ENCODE measurements around the gene TMEM125.

Gene TMEM125

DNA sequence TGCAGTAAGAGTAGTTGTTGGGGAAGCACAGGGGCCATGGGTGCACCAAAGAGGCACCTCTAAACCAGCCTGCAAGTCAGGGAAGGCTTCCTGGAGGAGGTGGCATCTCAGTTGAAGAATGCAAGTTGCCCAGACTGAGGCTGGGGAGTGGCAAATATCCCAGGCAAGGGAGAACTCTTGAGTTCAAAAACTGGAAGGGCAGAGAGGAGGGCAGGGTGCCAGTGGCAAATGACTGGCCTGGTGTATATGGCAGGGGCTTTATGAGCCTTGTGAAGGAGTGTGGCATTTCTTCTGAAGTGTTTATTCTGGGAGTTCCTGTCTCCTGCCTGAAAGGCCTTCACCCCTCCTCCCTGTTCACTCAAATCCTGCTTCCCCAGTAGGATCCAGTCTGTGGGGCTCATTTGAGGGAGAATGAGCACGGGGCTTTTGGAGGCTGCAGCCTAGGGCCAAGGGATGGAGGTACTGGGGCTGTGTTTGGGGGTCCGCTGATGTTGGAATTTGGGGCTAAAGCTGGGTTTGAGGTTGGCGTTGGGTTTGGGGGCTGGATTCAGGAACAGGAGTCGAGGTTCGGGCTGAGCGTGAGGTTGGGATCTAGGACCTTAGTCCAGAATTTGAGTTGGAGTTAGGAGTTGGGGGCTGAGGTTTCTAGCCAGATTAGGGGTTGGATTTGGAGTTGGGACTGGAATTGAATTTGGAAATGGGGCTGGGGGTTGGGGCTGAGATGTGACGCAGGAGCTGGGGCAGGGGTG, at the start of gene TMEM125:
TMEM125 (plus strand) TSS at position 357 of the 749 bp plus-strand sequence. CDS start 2,740 bp downstream, outside the sequence.
- peak within 1 kb of the TSS; percentile 12 for H3K4me3 ChIP-seq (ENCODE audit: severe bottlenecking)
- no peaks in the 10 kb centered on the region for H3K36me3 ChIP-seq (ENCODE audit: low read depth)
- H3K4me1 ChIP-seq (ENCODE audit: insufficient read depth, poor library complexity, severe bottlenecking) = peaks cover 7% of the 10 kb centered on the region
- TF ChIP-seq, protein P1, sequence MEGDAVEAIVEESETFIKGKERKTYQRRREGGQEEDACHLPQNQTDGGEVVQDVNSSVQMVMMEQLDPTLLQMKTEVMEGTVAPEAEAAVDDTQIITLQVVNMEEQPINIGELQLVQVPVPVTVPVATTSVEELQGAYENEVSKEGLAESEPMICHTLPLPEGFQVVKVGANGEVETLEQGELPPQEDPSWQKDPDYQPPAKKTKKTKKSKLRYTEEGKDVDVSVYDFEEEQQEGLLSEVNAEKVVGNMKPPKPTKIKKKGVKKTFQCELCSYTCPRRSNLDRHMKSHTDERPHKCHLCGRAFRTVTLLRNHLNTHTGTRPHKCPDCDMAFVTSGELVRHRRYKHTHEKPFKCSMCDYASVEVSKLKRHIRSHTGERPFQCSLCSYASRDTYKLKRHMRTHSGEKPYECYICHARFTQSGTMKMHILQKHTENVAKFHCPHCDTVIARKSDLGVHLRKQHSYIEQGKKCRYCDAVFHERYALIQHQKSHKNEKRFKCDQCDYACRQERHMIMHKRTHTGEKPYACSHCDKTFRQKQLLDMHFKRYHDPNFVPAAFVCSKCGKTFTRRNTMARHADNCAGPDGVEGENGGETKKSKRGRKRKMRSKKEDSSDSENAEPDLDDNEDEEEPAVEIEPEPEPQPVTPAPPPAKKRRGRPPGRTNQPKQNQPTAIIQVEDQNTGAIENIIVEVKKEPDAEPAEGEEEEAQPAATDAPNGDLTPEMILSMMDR (IDR thresholded peaks at IDR 0.05; ENCODE audit: poor library complexity, severe bottlenecking) = no peak
- H3K27me3 ChIP-seq (ENCODE audit: insufficient read depth, poor library complexity, severe bottlenecking) = no peaks in the 10 kb centered on the region
- no peaks in the 10 kb centered on the region for H3K9me3 ChIP-seq (ENCODE audit: severe bottlenecking)
- DNase-seq (ENCODE audit: low spot score) (peak; percentile 19), ATAC-seq (ENCODE audit: low read depth) (no peak)
- H3K27ac ChIP-seq (ENCODE audit: poor library complexity, severe bottlenecking) = no peak within 1 kb of the TSS

DNA sequence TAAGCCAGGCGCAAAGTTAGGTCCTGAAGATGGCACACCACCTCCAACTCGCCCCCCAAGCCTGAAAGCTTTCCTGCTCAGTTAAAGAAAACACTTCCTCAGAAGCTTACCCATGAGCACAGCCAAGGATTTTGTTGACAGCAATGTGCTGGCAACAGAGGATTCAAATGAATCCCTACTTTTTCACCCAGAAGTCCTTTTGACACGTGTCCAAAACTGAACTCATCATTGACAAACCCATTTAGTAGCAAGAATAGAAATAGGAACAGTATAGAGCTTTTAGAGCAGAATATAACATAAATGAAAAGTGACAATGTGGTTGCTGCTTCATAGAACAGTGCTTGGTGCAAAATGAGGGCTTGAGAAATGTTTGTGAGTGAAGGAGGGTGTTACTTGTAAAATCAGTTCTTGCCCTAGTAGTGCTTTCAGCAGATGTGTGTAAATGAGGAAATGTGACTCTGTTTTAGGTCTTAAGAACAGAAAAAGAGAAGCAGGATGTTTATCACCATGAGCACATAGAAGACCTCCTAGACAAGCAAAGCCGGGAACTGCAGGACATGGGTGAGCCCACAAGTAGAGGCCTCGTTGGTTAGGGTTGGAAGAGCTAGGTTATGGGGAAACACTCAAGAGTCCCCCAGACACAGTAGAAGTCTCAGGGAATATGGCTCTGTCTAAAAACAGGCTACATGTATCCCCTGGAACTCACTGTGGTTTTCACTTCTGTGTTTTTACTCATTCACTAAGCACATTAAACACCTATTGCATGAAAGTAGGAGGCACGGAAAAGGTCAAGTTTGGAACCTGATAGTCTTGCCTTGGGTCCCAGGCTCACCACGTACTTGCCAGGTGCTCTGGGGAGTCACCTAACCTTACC, 48.6 kb upstream of the TMEM125 start:
- Histone ChIP-seq H3K36me3 (ENCODE audit: low read depth) (no peaks in the 10 kb centered on the region), H3K4me1 (ENCODE audit: insufficient read depth, poor library complexity, severe bottlenecking) (no peaks in the 10 kb centered on the region), H3K9me3 (ENCODE audit: severe bottlenecking) (no peaks in the 10 kb centered on the region), H3K27ac (ENCODE audit: poor library complexity, severe bottlenecking) (no peak overlapping the region), H3K4me3 (ENCODE audit: severe bottlenecking) (no peak overlapping the region), H3K27me3 (ENCODE audit: insufficient read depth, poor library complexity, severe bottlenecking) (no peaks in the 10 kb centered on the region)
- ATAC-seq (ENCODE audit: low read depth) (no peak), DNase-seq (ENCODE audit: low spot score) (no peak)
- TF ChIP-seq, protein P1 (IDR thresholded peaks at IDR 0.05; ENCODE audit: poor library complexity, severe bottlenecking) = no peak

DNA sequence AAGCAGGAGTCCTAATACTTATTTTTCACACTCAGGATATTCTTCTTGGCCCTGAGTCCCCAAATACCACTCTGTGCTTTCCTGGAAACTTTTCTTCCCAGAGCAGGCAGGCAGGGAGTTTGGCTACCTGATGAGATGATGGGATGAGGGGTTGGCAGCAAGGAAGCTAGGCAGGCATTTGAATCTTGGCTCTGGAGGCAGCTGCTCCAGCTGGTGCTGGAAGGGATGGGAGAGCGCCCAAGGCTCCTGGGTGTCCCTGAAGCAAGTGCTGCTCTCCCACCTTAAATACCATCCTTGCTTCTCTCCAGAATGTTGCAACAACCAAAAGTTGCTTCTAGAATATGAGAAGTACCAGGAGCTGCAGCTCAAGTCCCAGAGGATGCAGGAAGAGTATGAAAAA, 48.0 kb upstream of the TMEM125 start:
- H3K27me3 ChIP-seq (ENCODE audit: insufficient read depth, poor library complexity, severe bottlenecking) = no peaks in the 10 kb centered on the region
- H3K36me3 ChIP-seq (ENCODE audit: low read depth) = no peaks in the 10 kb centered on the region
- H3K4me3 ChIP-seq (ENCODE audit: severe bottlenecking) = no peak overlapping the region
- no peak overlapping the region for H3K27ac ChIP-seq (ENCODE audit: poor library complexity, severe bottlenecking)
- H3K9me3 ChIP-seq (ENCODE audit: severe bottlenecking) = no peaks in the 10 kb centered on the region
- DNase-seq (ENCODE audit: low spot score) (no peak), ATAC-seq (ENCODE audit: low read depth) (no peak)
- TF ChIP-seq, protein P1 (IDR thresholded peaks at IDR 0.05; ENCODE audit: poor library complexity, severe bottlenecking) = no peak
- no peaks in the 10 kb centered on the region for H3K4me1 ChIP-seq (ENCODE audit: insufficient read depth, poor library complexity, severe bottlenecking)

DNA sequence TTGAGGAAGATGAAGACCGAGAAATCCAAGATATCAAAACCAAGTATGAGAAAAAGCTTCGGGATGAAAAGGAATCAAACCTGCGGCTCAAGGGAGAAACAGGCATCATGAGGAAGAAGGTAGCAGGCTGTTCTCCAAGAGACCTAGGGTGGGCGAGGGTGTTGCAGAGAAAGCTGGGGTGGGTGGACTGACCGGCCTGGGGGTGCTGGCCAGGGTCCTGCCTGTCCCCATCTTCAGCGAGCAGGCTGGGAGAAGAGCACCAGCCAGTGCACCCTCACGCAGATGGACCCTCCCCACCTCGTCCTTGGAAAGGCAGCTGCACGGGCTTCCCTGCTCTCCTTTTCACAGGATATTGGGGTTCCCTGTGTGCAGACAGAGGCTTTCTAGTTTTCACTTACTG, 46.9 kb upstream of the TMEM125 start:
- no peaks in the 10 kb centered on the region for H3K36me3 ChIP-seq (ENCODE audit: low read depth)
- H3K4me1 ChIP-seq (ENCODE audit: insufficient read depth, poor library complexity, severe bottlenecking) = no peaks in the 10 kb centered on the region
- no peaks in the 10 kb centered on the region for H3K27me3 ChIP-seq (ENCODE audit: insufficient read depth, poor library complexity, severe bottlenecking)
- no peak overlapping the region for H3K4me3 ChIP-seq (ENCODE audit: severe bottlenecking)
- no peaks in the 10 kb centered on the region for H3K9me3 ChIP-seq (ENCODE audit: severe bottlenecking)
- DNase-seq (ENCODE audit: low spot score) (no peak), ATAC-seq (ENCODE audit: low read depth) (no peak)
- TF ChIP-seq, protein P1 (IDR thresholded peaks at IDR 0.05; ENCODE audit: poor library complexity, severe bottlenecking) = no peak
- H3K27ac ChIP-seq (ENCODE audit: poor library complexity, severe bottlenecking) = no peak overlapping the region
